HG03280 (cell line): Measurements from ENCODE around the gene CPA4.
"Not testable (repeated sequence)": the region's sequence is repeated elsewhere in the genome, so short reads cannot be mapped to it uniquely, and the experiment has no call there.

Experiments used
- ATAC-seq: cut with Tn5 transposase; IDR thresholded peaks from one replicate; pipeline ENCODE4 v1.9.1; 2021; ENCODE audit warnings: mild to moderate bottlenecking, moderate library complexity; ENCODE audit not compliant: unreplicated experiment

CPA4 gene, protein sequence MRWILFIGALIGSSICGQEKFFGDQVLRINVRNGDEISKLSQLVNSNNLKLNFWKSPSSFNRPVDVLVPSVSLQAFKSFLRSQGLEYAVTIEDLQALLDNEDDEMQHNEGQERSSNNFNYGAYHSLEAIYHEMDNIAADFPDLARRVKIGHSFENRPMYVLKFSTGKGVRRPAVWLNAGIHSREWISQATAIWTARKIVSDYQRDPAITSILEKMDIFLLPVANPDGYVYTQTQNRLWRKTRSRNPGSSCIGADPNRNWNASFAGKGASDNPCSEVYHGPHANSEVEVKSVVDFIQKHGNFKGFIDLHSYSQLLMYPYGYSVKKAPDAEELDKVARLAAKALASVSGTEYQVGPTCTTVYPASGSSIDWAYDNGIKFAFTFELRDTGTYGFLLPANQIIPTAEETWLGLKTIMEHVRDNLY

GRCh38 chr7:130292682-130293257 is at the start of gene CPA4:
Gene CPA4 (plus strand): TSS chr7:130293161. CDS start chr7:130293181, 20 bp downstream.
- no peak for ATAC-seq

DNA sequence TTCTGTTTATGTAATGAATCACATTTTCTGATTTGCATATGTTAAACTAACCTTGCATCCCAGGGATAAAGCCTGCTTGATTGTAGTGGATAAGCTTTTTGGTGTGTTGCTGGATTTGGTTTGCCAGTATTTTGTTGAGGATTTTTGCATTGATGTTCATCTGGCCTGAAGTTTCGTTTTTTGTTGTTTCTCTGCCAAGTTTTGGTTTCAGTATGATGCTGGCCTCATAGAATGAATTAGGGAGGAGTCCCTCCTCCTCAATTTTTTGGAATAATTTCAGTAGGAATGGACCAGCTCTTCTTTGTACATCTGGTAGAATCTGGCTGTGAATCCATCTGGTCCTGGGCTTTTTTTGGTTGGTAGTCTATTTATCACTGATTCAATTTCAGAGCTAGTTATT is 49.5 kb upstream of the CPA4 start:
- ATAC-seq, result not testable (repeated sequence)

DNA sequence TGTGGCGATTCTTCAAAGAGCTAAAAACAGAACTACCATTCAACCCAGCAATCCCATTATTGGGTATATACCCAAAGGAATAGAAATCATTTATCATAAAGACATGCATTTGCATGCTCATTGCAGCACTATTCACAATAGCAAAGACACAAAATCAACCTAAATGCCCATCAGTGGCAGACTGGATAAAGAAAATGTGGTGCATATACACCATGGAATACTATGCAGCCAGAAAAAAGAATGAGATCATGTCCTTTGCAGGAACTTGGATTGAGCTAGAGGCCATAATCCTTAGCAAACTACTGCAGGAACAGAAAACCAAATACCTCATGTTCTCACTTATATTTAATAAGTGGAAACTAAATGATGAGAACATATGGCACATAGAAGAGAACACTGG is 46.5 kb upstream of the CPA4 start:
- ATAC-seq, result not testable (repeated sequence)

DNA sequence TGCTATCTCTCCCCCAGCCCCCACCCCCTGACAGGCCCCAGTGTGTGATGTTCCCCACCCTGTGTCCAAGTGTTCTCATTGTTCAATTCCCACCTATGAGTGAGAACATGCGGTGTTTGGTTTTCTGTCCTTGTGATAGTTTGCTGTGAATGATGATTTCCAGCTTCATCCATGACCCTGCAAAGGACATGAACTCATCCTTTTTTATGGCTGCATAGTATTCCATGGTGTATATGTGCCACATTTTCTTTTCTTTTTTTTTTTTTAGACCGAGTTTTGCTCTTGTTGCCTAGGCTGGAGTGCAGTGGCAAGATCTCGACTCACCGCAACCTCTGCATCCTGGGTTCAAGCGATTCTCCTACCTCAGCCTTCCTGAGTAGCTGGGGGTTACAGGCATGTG is 44.1 kb upstream of the CPA4 start:
- ATAC-seq, result not testable (repeated sequence)

GRCh38 chr7:130249626-130250025 is 43.3 kb upstream of the CPA4 start:
- ATAC-seq, result not testable (repeated sequence)

GRCh38 chr7:130254555-130254954 is 38.4 kb upstream of the CPA4 start:
- no peak for ATAC-seq

GRCh38 chr7:130256704-130257103 is 36.3 kb upstream of the CPA4 start:
- no peak for ATAC-seq

DNA sequence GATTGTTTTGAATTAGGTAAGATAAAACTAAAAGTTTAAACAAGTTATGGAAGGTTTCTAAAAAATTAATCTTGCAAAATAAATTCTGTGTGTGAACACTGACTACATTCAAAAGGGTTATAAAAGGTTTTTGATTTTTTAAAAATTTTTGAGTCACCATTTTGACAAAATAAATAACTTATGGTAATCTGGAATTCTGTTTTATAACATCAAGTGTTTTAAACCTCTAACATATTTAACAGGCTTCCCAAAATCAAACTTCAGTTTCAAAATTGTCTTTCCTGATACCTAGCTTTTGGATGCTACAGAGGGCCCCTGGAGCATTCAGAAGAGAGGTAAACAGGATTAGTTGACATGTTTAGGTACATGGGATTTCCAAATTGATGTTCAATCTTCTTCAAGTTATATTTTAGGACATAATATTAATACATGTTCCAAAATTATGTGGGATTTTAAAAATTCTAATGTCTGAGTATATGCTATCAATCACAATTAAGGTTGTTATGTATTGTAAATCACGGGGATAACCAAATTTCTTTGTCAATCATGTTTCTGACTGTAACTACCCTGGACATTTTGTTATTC is 34.4 kb upstream of the CPA4 start:
- no peak for ATAC-seq

GRCh38 chr7:130262448-130262847 is 30.5 kb upstream of the CPA4 start:
- ATAC-seq, result no peak

GRCh38 chr7:130263130-130263529 is 29.8 kb upstream of the CPA4 start:
- ATAC-seq, result no peak

- no peak for ATAC-seq
Observed at GRCh38 chr7:130266258-130266960, 26.6 kb upstream of the CPA4 start, which contains the start of gene CPA2. Gene CPA2 (plus strand): TSS chr7:130266863. CDS start chr7:130266882, 19 bp downstream.

DNA sequence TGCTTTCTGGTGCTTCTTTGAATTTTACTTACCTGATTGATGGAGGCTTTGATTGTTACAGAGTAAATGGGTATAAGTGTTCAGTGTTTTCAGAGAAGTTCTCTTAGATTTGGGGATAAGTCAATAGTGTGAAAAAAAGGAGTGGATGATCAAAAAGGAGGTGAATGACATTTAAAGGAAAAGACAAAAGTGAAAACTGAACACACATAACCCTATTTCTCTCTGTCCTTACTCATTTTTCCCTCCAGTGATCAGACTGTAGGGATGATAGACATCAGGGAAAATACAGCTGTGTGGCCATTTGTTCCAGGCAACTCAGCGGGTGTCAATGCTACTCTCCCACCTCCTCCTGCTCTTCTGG is 26.0 kb upstream of the CPA4 start:
- ATAC-seq, result no peak

DNA sequence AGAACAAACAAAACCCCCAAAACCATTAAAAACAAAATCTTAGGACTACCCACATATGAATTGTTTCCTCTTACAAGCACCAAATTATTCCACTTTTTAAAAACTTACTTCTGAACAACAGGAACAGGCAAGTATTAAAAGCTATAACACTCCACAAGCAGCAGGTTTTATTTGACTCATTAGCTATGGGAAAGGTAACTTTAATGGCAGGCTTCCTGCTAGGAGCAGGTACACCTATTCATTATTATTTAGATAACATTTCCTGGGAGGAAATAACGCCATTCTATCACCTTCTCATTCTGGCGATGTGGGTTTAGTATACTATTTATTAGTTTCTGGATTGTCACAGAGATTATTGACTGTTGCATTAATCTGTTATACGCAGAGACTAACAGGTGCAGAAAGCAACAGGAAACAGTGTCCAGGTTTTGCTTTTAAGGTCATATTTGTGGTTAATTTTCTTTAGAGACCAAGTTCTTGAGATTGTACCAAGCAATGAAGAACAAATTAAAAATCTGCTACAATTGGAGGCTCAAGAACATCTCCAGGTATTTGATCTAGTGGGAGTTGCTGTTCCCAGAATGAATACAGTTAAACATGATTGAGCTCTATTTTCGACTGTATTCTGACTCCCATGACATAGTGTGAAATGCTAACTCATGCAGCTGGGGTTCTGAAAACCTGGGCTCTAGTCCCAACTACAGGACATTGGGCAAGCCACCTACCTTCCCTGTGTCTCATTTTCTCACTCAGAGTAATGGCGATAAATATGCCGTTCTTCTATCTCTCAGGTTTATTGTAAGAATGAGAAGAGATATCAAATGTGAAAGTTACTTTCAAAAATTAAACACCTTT is 24.3 kb upstream of the CPA4 start:
- no peak for ATAC-seq

GRCh38 chr7:130269318-130269694 is 23.7 kb upstream of the CPA4 start:
- ATAC-seq, result no peak

DNA sequence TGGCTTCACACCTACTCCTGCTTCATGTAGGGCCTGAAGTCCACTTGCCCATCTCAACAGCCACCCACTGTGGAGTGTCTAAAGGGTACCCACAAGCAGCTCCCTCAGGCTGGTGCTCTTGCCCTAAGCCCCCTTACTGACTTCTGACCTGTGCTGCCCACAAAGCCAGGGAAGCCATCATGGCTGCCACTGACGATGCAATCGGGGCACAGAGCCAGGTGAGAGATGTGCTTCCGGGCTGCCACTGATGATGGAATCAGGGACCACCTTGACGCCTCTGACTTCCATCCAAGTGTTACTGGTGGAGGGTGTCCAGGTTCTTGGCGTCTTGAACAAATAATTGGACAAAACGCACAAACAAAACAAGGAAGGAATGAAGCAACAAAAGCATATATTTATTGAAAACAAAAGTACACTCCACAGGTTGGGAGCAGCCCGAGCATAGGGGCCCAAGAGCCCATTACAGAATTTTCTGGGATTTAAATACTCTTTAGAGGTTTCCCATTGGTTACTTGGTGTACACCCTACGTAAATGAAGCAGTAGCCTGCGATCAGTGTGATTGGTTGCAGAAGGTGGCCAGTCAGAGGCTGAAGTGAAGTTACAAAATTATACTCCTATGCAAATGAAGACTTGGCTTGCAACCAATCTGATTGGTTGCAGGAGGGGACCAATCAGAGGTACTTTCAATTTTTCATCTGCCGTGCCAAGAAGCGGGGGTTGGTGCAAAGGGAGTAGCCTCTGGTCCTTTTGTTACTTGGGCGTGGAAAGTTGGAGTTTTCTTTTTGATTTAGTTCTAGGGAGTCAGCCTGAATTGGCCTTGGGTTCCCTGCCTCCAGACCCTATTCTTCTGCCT is 21.8 kb upstream of the CPA4 start:
- no peak for ATAC-seq

DNA sequence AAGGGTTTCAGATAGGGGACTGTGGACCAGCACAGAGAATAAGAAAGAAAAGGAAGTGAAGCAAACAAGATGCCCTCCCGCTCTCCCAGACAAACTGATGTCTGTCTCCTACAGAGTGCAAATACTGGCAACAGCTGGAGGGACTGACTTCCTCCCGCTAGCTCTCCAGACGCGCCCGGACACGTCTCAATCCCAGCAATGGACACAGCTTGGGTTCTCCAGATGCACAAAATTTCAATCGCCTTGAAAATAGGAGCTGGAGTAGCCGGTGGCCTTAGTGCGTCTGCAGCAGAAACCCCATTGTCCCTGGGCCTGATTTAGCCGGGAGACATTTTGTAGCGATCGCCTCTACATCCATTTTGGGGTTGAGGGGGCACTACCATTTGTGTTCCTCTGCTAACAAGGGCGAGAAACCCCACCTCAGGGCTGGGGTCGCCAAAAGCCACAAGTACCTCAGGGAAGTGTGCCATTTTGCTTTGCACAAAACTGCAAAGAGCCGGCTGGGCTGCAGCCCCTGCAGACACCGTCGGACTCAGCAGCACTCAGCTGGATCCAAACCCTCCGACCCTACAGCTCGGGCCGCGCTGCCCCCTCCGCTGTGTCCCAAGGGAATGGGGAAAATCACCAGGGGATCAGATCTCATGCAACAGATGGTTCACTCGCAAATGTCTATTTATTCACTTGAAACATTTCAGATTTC is 20.4 kb upstream of the CPA4 start:
- ATAC-seq, result no peak

DNA sequence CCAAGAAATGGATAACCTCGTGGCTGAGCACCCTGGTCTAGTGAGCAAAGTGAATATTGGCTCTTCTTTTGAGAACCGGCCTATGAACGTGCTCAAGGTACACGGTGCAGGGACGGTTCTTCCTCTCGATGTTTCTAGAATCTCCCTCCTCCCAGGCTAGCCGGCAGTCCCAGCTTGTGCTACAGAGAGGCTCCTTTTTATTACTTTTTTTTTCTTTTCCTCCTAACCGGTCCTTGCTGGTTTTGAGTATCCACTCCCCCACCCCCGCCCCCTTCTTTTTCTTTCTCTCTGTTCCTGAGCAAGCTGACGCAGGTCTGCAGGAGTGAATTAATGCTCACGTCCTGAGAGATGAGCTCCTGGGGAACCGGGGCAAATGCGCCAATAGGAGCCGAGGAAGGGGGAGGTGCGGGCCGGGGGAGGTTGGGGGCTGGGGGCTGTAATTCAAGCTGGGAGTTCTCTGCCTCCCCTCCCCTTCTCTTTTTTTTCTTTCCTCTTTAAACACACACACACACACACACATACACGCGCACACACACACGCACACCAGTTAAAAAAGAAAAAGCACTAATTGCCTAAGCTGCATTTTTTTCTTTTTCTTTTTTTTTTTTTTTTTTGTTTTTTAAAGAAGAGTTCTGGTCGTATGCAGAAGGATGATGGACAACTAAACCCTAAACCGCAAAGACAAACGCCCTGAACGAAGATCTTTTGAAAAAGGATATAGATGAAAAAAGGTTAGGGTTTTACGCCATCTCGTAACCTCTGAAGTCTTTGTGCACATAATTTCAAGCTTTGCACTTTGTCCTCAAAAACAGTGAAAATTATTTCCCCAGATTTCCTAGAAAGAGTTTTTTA is 19.7 kb upstream of the CPA4 start:
- no peak for ATAC-seq

GRCh38 chr7:130273933-130274255 is 19.1 kb upstream of the CPA4 start:
- no peak for ATAC-seq
